Adrenal gland (tissue), 12 donors: ENCODE data around the gene TXNRD2. TPM values are rescaled to one million over a fixed set of nuclear protein-coding genes. Genes with fewer than 3 reads are reported as not detected.

Source experiments
- DNase-seq, 7 donors: peaks; one replicate each; pipeline ENCODE4 v3.0.0-alpha.2; 2019 to 2020
- H3K27ac ChIP-seq, 5 donors: fragments of 200-600 bp; sonication (generic) in 4 of 5; 1 replicate in 3 of 5; 2 replicates in 2 of 5; pipeline versions ENCODE4 v1.5.1 to v1.8.0; 2016 to 2020; ENCODE audit warnings: mild to moderate bottlenecking in 1 of 5
- H3K27me3 ChIP-seq: fragments of 200-600 bp; 2 replicates; pipeline ENCODE4 v1.8.0; 2021
- H3K36me3 ChIP-seq, 2 donors: fragments of 200-600 bp; replicated peaks in 1 of 2; 1 replicate in 1 of 2; 2 replicates in 1 of 2; pipeline versions ENCODE4 v1.5.1 to v1.8.0; 2018 to 2022
- H3K4me1 ChIP-seq, 2 donors: fragments of 200-600 bp; replicated peaks in 1 of 2; 1 replicate in 1 of 2; 2 replicates in 1 of 2; pipeline versions ENCODE4 v1.5.1 to v1.8.0; 2018 to 2021
- H3K4me3 ChIP-seq, 4 donors: fragments of 200-600 bp; sonication (generic) in 3 of 4; one replicate each; pipeline ENCODE4 v1.5.1; 2016 to 2018
- H3K9me3 ChIP-seq, 3 donors: fragments of 200-600 bp; sonication (generic) in 1 of 3; replicated peaks in 1 of 3; 1 replicate in 2 of 3; 2 replicates in 1 of 3; pipeline versions ENCODE4 v1.5.1 to v1.8.0; 2016 to 2021
- CTCF ChIP-seq, 6 experiments: fragments of 450-650 bp in 4 of 6; fragments of 200-600 bp in 2 of 6; sonication (generic) in 1 of 6; IDR thresholded peaks; 1 replicate in 5 of 6; 2 replicates in 1 of 6; pipeline versions ENCODE4 v1.5.1 to v1.8.0; 2016 to 2021; ENCODE audit warnings: antibody characterized with exemption in 6 of 6, mild to moderate bottlenecking in 2 of 6, moderate library complexity in 1 of 6
- POLR2A ChIP-seq, 2 donors: fragments of 450-650 bp; IDR thresholded peaks; one replicate each; pipeline ENCODE4 v1.6.1; 2017; ENCODE audit warnings: antibody characterized with exemption in 2 of 2, mild to moderate bottlenecking in 2 of 2, moderate library complexity in 1 of 2
- WGBS, 4 donors: extraction: QIAGEN DNeasy Blood & Tissue Kit in 2 of 4; methylation state at CpG; one replicate each; pipeline versions ENCODE4 v1.1.5 to v1.1.7; 2013 to 2017; 5-methylcytosine and 5-hydroxymethylcytosine counted together
- intact Hi-C, 2 donors: fragments of 100-400 bp; cut with DNase I; formaldehyde crosslinking; loops; one replicate each; pipeline versions ENCODE4 v1.14.1 to v1.15.0; 2022 to 2023
- polyA plus RNA-seq, 3 donors: library from polyadenylated mRNA; stranded (reverse); fragments of 200-250 nt in 2 of 3; fragments of 350-450 nt in 1 of 3; fragmentation: Illumina TruSeq in 1 of 3; extraction: RNeasy Lipid Tissue Mini Kit (QIAGEN cat#74804) in 1 of 3; gene quantifications; one replicate each; pipeline ENCODE4 v1.2.3, GENCODE V29; 2013 to 2014
- total RNA-seq, 9 donors: library from RNA; depleted of rRNA in 4 of 9; stranded (reverse); fragments of >200 nt in 4 of 9; fragments of 120-200 nt in 1 of 9; fragmentation: NEBNext Ultra II Directional in 1 of 9; extraction: Animal tissue kit (Norgen Biotek cat#: 25700) in 1 of 9; gene quantifications; one replicate each; pipeline versions ENCODE4 v1.1.0 to v1.2.4, GENCODE V29; 2013 to 2023
- donor health status: healthy with polysubstance abuse.
- donor health status: Bipolar disorder and iron deficiency.
- donor health status: DM: yes; HTN: yes; CAD: no.
- donor health status: DM: no; HTN: no; CAD: no.
- donor health status: DM: no; HTN: no; CAD: no.
- donor health status: DM: yes; HTN: yes; CAD: no.

TXNRD2 gene
- total and polyA plus RNA-seq, 12 donors: 39.6 to 171 (median 59.5) TPM

DNA sequence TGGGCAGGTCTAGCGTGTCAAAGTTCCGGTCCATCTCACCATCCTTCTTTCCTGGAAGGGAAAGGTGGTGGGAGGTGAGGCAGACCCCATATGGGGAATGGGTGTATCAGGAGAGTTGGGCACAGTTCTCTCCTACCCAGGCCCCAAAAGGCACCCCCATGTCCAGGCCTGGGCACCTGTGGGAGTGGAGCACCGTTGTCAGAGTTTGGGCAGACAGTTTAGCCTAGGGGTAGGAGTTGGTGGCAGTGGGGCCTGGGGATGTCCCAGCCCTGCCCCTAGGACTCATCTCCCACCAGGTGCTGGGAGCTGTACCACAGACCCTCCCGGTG lies 34.1 kb upstream of the TXNRD2 start:
- 84 to 100% (median 93%) methylated on average over 2 to 4 of the region's 4 CpGs for WGBS, 4 donors
- peaks cover 0 to 19% of the 10 kb centered on the region in 2 donors for H3K36me3 ChIP-seq

GRCh38 chr22:19974935-19975706 lies 33.5 kb upstream of the TXNRD2 start:
- intact Hi-C loops: loop anchor here (5.0 to 10.0 kb wide), 4 partner anchors 42 to 157 kb away; partner anchors contain the start of genes ARVCF (in 1 of the 2), DGCR8 (in 1 of the 2) and ZDHHC8 (in 1 of the 2)
- DNase-seq: no peak
- H3K4me1 ChIP-seq: peaks cover 6 to 7% of the 10 kb centered on the region in 2 donors
- H3K36me3 ChIP-seq: peaks cover 0 to 20% of the 10 kb centered on the region in 2 donors
- no peak overlapping the region for H3K4me3 ChIP-seq
- 67 to 84% (median 75%) methylated on average over 5 to 13 of the region's 13 CpGs for WGBS, 4 donors
- no peak overlapping the region for H3K27ac ChIP-seq
- no peaks in the 10 kb centered on the region for H3K9me3 ChIP-seq
- TF ChIP-seq POLR2A (IDR thresholded peaks at IDR 0.05) (no peak), CTCF (IDR thresholded peaks at IDR 0.05) (no peak)
- no peaks in the 10 kb centered on the region for H3K27me3 ChIP-seq

More for the DNA sequence above, 34.1 kb upstream of the TXNRD2 start:
- Histone ChIP-seq H3K4me3 (no peak overlapping the region), H3K27ac (no peak overlapping the region), H3K27me3 (no peaks in the 10 kb centered on the region), H3K9me3 (no peaks in the 10 kb centered on the region), H3K4me1 (peaks cover under 1 to 3% of the 10 kb centered on the region in 2 donors)
- DNase-seq: no peak
- TF ChIP-seq POLR2A (IDR thresholded peaks at IDR 0.05) (no peak), CTCF (IDR thresholded peaks at IDR 0.05) (no peak)
- intact Hi-C loops: loop anchor here in 1 of 2 donors (10.0 kb wide), 1 partner anchor 109 kb away; the partner anchor contains the start of gene DGCR8

DNA sequence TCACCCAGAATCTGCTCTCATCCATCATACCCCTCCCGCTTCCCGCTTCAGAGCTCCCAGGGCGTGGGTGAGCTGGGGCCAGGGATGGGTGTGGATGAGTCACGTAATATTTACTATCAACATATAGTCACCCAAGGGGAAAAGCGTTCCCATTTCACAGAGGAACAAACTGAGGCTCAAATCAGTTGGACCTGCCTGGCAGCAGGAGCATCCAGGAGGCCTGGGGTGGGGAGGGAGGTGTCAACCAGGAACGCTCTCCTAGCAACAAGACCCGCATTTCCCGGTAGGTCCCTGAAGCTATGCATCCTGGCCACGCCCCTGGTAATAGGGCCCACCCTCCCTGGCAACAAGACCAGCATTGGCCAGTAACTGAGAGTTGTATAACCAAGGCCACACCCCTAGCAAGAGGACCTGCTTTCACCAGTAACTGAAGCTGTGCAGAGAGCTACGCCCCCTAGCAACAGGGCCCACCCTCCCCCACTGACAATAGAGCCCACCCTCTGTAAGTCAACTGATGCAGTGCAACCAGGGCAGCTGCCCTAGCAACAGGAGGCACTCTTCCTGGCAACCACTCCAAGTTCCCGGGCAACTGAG lies 32.7 kb upstream of the TXNRD2 start:
- H3K27me3 ChIP-seq: no peaks in the 10 kb centered on the region
- DNase-seq: peak in 3 of 7 donors; percentile 44 to 80 (median 57)
- 62 to 65% (median 64%) methylated on average over 9 to 11 of the region's 11 CpGs for WGBS, 4 donors
- intact Hi-C loops: loop anchor here (5.0 to 10.0 kb wide), 4 partner anchors 43 to 158 kb away; partner anchors contain the start of genes ARVCF (in 1 of the 2), DGCR8 (in 1 of the 2) and ZDHHC8 (in 1 of the 2)
- no peak overlapping the region for H3K4me3 ChIP-seq
- H3K4me1 ChIP-seq: peaks cover 13 to 14% of the 10 kb centered on the region in 2 donors
- no peak overlapping the region for H3K27ac ChIP-seq
- TF ChIP-seq CTCF (IDR thresholded peaks at IDR 0.05) (no peak), POLR2A (IDR thresholded peaks at IDR 0.05) (no peak)
- no peaks in the 10 kb centered on the region for H3K9me3 ChIP-seq
- peaks cover 0 to 16% of the 10 kb centered on the region in 2 donors for H3K36me3 ChIP-seq

DNA sequence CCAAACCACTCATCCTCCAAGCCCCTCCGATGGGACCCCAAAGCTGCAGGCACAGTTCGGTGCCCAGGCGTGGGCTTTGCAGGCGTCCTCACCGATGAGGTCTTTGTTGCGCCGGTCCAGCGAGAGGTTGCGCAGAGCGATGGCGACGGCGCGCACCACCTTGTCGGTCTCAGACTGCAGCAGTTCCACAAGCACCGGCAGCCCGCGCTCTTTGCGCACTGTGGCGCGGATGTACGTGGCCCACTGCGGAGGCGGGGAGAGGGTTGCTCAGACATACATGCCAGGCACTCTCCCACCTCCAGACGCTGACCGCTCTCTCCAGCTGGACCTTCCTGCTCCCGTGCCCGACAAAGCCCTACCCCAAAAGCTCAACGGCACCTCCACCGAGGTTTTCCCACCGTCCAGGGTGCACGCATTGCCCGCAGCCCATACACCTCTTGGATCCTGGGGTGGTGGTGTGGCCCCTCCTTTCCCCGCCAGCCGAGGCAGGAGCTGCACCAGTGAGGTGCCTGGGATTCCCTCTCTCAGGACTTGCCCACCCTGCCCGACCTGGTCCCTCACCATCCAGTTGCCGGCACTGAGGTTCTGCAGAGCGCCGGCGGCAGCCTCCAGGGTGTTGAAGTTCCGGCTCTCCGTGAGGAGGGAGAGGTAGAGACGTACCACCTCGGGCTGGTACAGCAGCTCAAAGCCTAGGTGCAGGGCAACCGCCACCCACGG lies 32.1 kb upstream of the TXNRD2 start:
- Histone ChIP-seq H3K27ac (no peak overlapping the region), H3K36me3 (peaks cover 0 to 16% of the 10 kb centered on the region in 2 donors), H3K9me3 (no peaks in the 10 kb centered on the region), H3K27me3 (no peaks in the 10 kb centered on the region), H3K4me1 (peaks cover 15 to 19% of the 10 kb centered on the region in 2 donors), H3K4me3 (no peak overlapping the region)
- no peak for DNase-seq
- intact Hi-C loops: loop anchor here (5.0 to 10.0 kb wide), 4 partner anchors 44 to 159 kb away; partner anchors contain the start of genes ARVCF (in 1 of the 2), DGCR8 (in 1 of the 2) and ZDHHC8 (in 1 of the 2)
- no peak for TF ChIP-seq POLR2A (IDR thresholded peaks at IDR 0.05)
- TF ChIP-seq CTCF (IDR thresholded peaks at IDR 0.05): no peak
- 95 to 97% (median 95%) methylated on average over 44 to 46 of the region's 46 CpGs for WGBS, 4 donors
